A549 (cell line): Measurements from ENCODE around the gene SSNA1. TPM values are rescaled to one million over a fixed set of nuclear protein-coding genes. Genes with fewer than 3 reads are reported as not detected.
"Not testable (repeated sequence)": the region's sequence is repeated elsewhere in the genome, so short reads cannot be mapped to it uniquely, and the experiment has no call there.

Experiments used
- ATAC-seq, 2 experiments: fragments of 200-7000 bp in 1 of 2; fragments of >200 bp in 1 of 2; cut with Nextera tagmentation in 1 of 2; cut with Tn5 transposase in 1 of 2; 3 replicates each; pipeline versions ENCODE4 v1.8.0 to v1.9.1; 2018 to 2020; ENCODE audit warnings: mild to moderate bottlenecking in 1 of 2, moderate library complexity in 1 of 2
- CTCF ChIA-PET: fragments of 300-600 bp; sonication (Branson Sonifier 250); formaldehyde crosslinking; extraction: SDS; loops from one replicate; lab custom pipeline; 2021; ENCODE audit warnings: antibody characterized with exemption, inconsistent platforms; lab: Yijun Ruan, JAX
- POLR2A ChIA-PET: fragments of 350-600 bp; formaldehyde crosslinking; extraction: SDS; loops from one replicate; lab custom pipeline; 2021; ENCODE audit warnings: antibody characterized with exemption, inconsistent platforms; lab: Yijun Ruan, JAX
- DNase-seq, 2 experiments: peaks; one replicate each; pipeline versions ENCODE4 v3.0.0 to v3.0.0-alpha.2; 2011 to 2016; ENCODE audit warnings: low read depth in 1 of 2, low spot score in 1 of 2
- FAIRE-seq: peaks from 2 replicates; lab custom pipeline; 2011; peaks lifted over from hg19 to GRCh38; lab: Jason Lieb, UNC
- H3K27ac ChIP-seq, 2 experiments: fragments of >200 bp; sonication (Bioruptor Twin); formaldehyde crosslinking; 3 replicates each; pipeline ENCODE4 v1.5.1; 2016 to 2017
- H3K4me1 ChIP-seq: fragments of >200 bp; sonication (Bioruptor Twin); formaldehyde crosslinking; 3 replicates; pipeline ENCODE4 v1.6.1; 2016
- H3K4me2 ChIP-seq: fragments of >200 bp; sonication (Bioruptor Twin); formaldehyde crosslinking; 3 replicates; pipeline ENCODE4 v1.6.1; 2016
- H3K4me3 ChIP-seq: fragments of >200 bp; sonication (Bioruptor Twin); formaldehyde crosslinking; 3 replicates; pipeline ENCODE4 v1.5.1; 2016
- H3K9me3 ChIP-seq: fragments of >200 bp; sonication (Bioruptor Twin); formaldehyde crosslinking; 3 replicates; pipeline ENCODE4 v1.6.1; 2016
- HOXB13 ChIP-seq: fragments of 250-450 bp; sonication (Bioruptor Pico); IDR thresholded peaks from 2 replicates; pipeline ENCODE4 v1.5.0; 2020; ENCODE audit warnings: low read depth, mild to moderate bottlenecking, moderate library complexity
- MYC ChIP-seq: IDR thresholded peaks from 2 replicates; pipeline ENCODE4 v1.6.1; 2012; ENCODE audit warnings: mild to moderate bottlenecking, inconsistent platforms, low read length, improper control_type of control experiment, borderline replicate concordance
- PHF8 ChIP-seq: fragments of 200-600 bp; sonication (generic); IDR thresholded peaks from 2 replicates; pipeline ENCODE4 v1.6.1; 2016; ENCODE audit warnings: low read depth, mild to moderate bottlenecking, antibody characterized with exemption, moderate library complexity, borderline replicate concordance
- TP53 ChIP-seq: fragments of 250-450 bp; sonication (Bioruptor Pico); IDR thresholded peaks from 2 replicates; pipeline ENCODE4 v1.5.0; 2021; ENCODE audit warnings: mild to moderate bottlenecking, moderate library complexity
- WGBS: methylation state at CpG from one replicate; pipeline ENCODE4 v1.1.6; 2017; ENCODE audit errors: missing lambda C conversion rate; 5-methylcytosine and 5-hydroxymethylcytosine counted together
- polyA plus RNA-seq, 4 experiments: library from polyadenylated mRNA; depleted of rRNA in 3 of 4; stranded (reverse); fragments of >200 nt; fragmentation: RNase III in 1 of 4; extraction: RNeasy Plus Mini Kit Qiagen cat#74134 plus additional on column Dnase treatment in 1 of 4; gene quantifications; 2 replicates in 3 of 4; 3 replicates in 1 of 4; pipeline ENCODE4 v1.2.3, GENCODE V29; 2011 to 2017
- small RNA-seq, 6 experiments: library from RNA; depleted of rRNA; stranded (forward); fragments of <200 nt; gene quantifications; one replicate each; pipeline ENCODE3, GENCODE V24; 2012

SSNA1 gene
- polyA plus RNA-seq, 2 of the 4 experiments (the other 2 are of a cell fraction): 54.1 to 102 TPM

DNA sequence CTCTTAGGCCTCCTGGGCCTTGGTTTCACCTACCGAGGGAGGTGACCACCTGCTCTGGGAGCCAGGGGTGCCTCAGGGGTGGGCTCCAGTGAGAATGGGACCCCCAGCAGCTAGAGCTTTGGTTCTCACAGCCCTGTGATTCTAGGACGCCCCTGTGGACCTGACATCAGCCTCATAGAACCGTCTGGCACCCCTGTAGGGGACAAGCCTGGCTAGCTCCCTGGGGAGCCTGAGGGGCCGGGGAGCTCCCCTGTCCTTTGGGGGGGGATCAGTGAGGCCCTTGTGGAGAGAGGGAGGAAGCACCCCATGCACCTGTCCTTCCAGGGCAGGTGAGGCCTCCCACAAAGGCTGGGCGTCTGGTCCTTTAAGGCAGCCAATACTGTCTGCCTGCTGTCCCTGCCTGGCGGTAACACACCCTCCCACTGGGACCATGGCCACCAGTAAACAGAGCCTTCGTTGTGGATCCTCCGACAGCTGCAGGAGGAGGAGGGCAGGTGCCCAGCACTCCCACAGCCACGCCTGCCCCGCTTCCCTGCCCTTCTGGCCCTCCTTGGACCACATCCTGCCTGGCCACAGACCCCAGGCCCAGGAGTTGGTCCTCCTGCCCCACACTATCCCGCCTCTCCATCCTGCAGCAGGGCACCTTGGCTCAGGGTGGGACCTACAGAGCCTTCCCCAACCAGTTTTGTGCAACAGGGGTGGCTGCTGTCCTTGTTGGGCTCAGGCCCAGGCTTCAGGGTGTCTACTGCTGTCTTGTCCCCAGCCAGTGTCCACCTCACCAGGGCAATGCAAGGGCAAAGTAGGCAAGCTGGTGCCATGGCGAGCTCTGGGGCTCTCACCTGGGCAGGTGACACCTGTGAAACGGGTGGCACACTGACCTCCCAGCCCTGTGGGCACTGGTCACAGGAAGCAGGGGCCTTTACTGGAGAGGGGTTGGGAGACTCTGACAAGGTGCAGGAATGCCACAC, 49.6 kb downstream of the SSNA1 start (continued):
- TF ChIP-seq HOXB13 (CRISPR knock-in tag): no peak
- no peak for TF ChIP-seq TP53 (CRISPR knock-in tag)
- TF ChIP-seq PHF8: no peak
- TF ChIP-seq MYC: no peak
- TF ChIP-seq, all 56 proteins: peak for 0

DNA sequence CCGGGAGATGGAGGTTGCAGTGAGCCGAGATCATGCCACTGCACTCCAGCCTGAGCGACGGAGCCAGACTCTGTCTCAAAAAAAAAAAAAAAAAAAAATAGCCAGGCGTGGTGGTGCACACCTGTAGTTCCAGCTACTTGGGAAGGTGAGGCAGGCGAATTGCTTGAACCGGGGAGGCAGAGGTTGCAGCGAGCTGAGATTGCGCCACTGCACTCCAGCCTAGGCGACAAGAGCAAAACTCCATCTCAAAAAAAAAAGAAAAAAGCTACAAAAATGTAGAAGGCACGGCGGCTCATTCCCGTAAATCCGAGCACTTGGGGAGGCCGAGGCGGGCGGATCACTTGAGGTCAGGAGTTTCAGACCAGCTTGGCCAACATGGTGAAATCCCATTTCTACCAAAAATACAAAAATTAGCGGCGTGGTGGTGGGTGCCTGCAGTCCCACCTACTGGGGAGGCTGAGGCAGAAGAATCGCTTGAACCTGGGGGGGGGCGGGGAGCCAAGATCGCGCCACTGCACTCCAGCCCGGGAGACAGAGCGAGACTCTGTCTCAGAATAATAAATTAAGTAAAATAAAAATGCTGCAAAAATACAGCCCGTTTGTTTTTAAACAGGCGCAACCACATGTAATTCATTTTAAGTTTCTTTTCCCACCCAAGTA, 51.2 kb downstream of the SSNA1 start:
- H3K27ac ChIP-seq: peak overlapping the region; percentile 97 to 99

More for the DNA sequence above, 51.2 kb downstream of the SSNA1 start:
- 75% methylated on average over 27 of the region's 27 CpGs for WGBS
- Histone ChIP-seq H3K4me1 (peaks cover 54% of the 10 kb centered on the region), H3K4me2 (peak overlapping the region; percentile 81), H3K4me3 (peak overlapping the region; percentile 67)
- ChIA-PET POLR2A (interaction anchor here (0.6 to 3.3 kb wide), 14 partner anchors 10 to 193 kb away, joined by 3 to 97 read pairs (median 8); partner anchors contain the start of genes CYSRT1, DPP7, NELFB and NPDC1), CTCF (interaction anchor here (0.9 to 13.1 kb wide), 11 partner anchors 8 to 210 kb away, joined by 3 to 236 read pairs (median 4); partner anchors contain the start of genes CYSRT1, NELFB, RNF208 and RNF224)
- FAIRE-seq, H3K9me3 ChIP-seq, ATAC-seq, DNase-seq: not testable (repeated sequence)

Small RNAs within 50 kb of the gene (small RNA-seq; reads per million reads assigned to genes)
- gene MIR3621: 0 reads per million in 6 experiments

Other genes starting within 250 kb of the SSNA1 start
Only the 30 nearest of the 33 such genes appear.
- 0.31 and 0.33 TPM in 2 replicates for gene PTGDS, start 211.2 kb upstream of the SSNA1 start, polyA plus RNA-seq (2011; rRNA removed)
- 0.18 to 0.34 TPM (median 0.26 TPM) in 3 replicates for gene PTGDS, start 211.2 kb upstream of the SSNA1 start, polyA plus RNA-seq (2017; fragmentation: RNase III; extraction: RNeasy Plus Mini Kit Qiagen cat#74134 plus additional on column Dnase treatment)
- 0.04 and 0.19 TPM in 2 replicates for gene LCNL1, start 205.7 kb upstream of the SSNA1 start, polyA plus RNA-seq (2011; rRNA removed)
- gene LCNL1, start 205.7 kb upstream of the SSNA1 start, polyA plus RNA-seq (2017; fragmentation: RNase III; extraction: RNeasy Plus Mini Kit Qiagen cat#74134 plus additional on column Dnase treatment): 0.05 to 0.08 TPM (median 0.08 TPM) in 3 replicates
- gene PAXX, start 196.3 kb upstream of the SSNA1 start, polyA plus RNA-seq (2011; rRNA removed): 12.6 and 15.6 TPM in 2 replicates
- 50.7 to 57.0 TPM (median 53.2 TPM) in 3 replicates for gene PAXX, start 196.3 kb upstream of the SSNA1 start, polyA plus RNA-seq (2017; fragmentation: RNase III; extraction: RNeasy Plus Mini Kit Qiagen cat#74134 plus additional on column Dnase treatment)
- 0.33 and 0.61 TPM in 2 replicates for gene CLIC3, start 192.1 kb upstream of the SSNA1 start, polyA plus RNA-seq (2011; rRNA removed)
- gene CLIC3, start 192.1 kb upstream of the SSNA1 start, polyA plus RNA-seq (2017; fragmentation: RNase III; extraction: RNeasy Plus Mini Kit Qiagen cat#74134 plus additional on column Dnase treatment): 5.1 to 6.6 TPM (median 6.4 TPM) in 3 replicates
- gene ABCA2, start 160.4 kb upstream of the SSNA1 start, polyA plus RNA-seq (2011; rRNA removed): 8.3 and 10.1 TPM in 2 replicates
- gene ABCA2, start 160.4 kb upstream of the SSNA1 start, polyA plus RNA-seq (2017; fragmentation: RNase III; extraction: RNeasy Plus Mini Kit Qiagen cat#74134 plus additional on column Dnase treatment): 23.0 to 25.6 TPM (median 24.7 TPM) in 3 replicates
- gene FUT7, start 156.6 kb upstream of the SSNA1 start, polyA plus RNA-seq (2011; rRNA removed): not detected in 2 replicates
- gene FUT7, start 156.6 kb upstream of the SSNA1 start, polyA plus RNA-seq (2017; fragmentation: RNase III; extraction: RNeasy Plus Mini Kit Qiagen cat#74134 plus additional on column Dnase treatment): 0.07 TPM in 1 of 3 replicates, not detected in the others
- 12.7 and 13.0 TPM in 2 replicates for gene NPDC1, start 142.5 kb upstream of the SSNA1 start, polyA plus RNA-seq (2011; rRNA removed)
- 33.2 to 40.6 TPM (median 40.2 TPM) in 3 replicates for gene NPDC1, start 142.5 kb upstream of the SSNA1 start, polyA plus RNA-seq (2017; fragmentation: RNase III; extraction: RNeasy Plus Mini Kit Qiagen cat#74134 plus additional on column Dnase treatment)
- 0.75 and 2.3 TPM in 2 replicates for gene ENTPD2, start 134.6 kb upstream of the SSNA1 start, polyA plus RNA-seq (2011; rRNA removed)
- gene ENTPD2, start 134.6 kb upstream of the SSNA1 start, polyA plus RNA-seq (2017; fragmentation: RNase III; extraction: RNeasy Plus Mini Kit Qiagen cat#74134 plus additional on column Dnase treatment): 0.71 to 1.2 TPM (median 1.1 TPM) in 3 replicates
- 6.5 and 6.9 TPM in 2 replicates for gene SAPCD2, start 118.1 kb upstream of the SSNA1 start, polyA plus RNA-seq (2011; rRNA removed)
- gene SAPCD2, start 118.1 kb upstream of the SSNA1 start, polyA plus RNA-seq (2017; fragmentation: RNase III; extraction: RNeasy Plus Mini Kit Qiagen cat#74134 plus additional on column Dnase treatment): 13.1 to 16.4 TPM (median 14.6 TPM) in 3 replicates
- 1.2 and 1.9 TPM in 2 replicates for gene UAP1L1, start 111.2 kb upstream of the SSNA1 start, polyA plus RNA-seq (2011; rRNA removed)
- 4.8 to 7.8 TPM (median 6.0 TPM) in 3 replicates for gene UAP1L1, start 111.2 kb upstream of the SSNA1 start, polyA plus RNA-seq (2017; fragmentation: RNase III; extraction: RNeasy Plus Mini Kit Qiagen cat#74134 plus additional on column Dnase treatment)
- 31.7 and 47.8 TPM in 2 replicates for gene MAN1B1, start 101.7 kb upstream of the SSNA1 start, polyA plus RNA-seq (2011; rRNA removed)
- gene MAN1B1, start 101.7 kb upstream of the SSNA1 start, polyA plus RNA-seq (2017; fragmentation: RNase III; extraction: RNeasy Plus Mini Kit Qiagen cat#74134 plus additional on column Dnase treatment): 45.1 to 48.6 TPM (median 47.0 TPM) in 3 replicates
- gene DPP7, start 73.9 kb upstream of the SSNA1 start, polyA plus RNA-seq (2011; rRNA removed): 27.6 and 36.0 TPM in 2 replicates
- gene DPP7, start 73.9 kb upstream of the SSNA1 start, polyA plus RNA-seq (2017; fragmentation: RNase III; extraction: RNeasy Plus Mini Kit Qiagen cat#74134 plus additional on column Dnase treatment): 61.3 to 71.8 TPM (median 68.5 TPM) in 3 replicates
- 0.11 and 0.13 TPM in 2 replicates for gene GRIN1, start 49.5 kb upstream of the SSNA1 start, polyA plus RNA-seq (2011; rRNA removed)
- 0.30 to 0.51 TPM (median 0.45 TPM) in 3 replicates for gene GRIN1, start 49.5 kb upstream of the SSNA1 start, polyA plus RNA-seq (2017; fragmentation: RNase III; extraction: RNeasy Plus Mini Kit Qiagen cat#74134 plus additional on column Dnase treatment)
- gene LRRC26, start 18.6 kb upstream of the SSNA1 start, polyA plus RNA-seq (2011; rRNA removed): 0.08 and 0.09 TPM in 2 replicates
- gene LRRC26, start 18.6 kb upstream of the SSNA1 start, polyA plus RNA-seq (2017; fragmentation: RNase III; extraction: RNeasy Plus Mini Kit Qiagen cat#74134 plus additional on column Dnase treatment): 0.80 to 1.2 TPM (median 1.0 TPM) in 3 replicates
- gene TMEM210, start 16.6 kb upstream of the SSNA1 start, polyA plus RNA-seq (2011; rRNA removed): not detected in 2 replicates
- gene TMEM210, start 16.6 kb upstream of the SSNA1 start, polyA plus RNA-seq (2017; fragmentation: RNase III; extraction: RNeasy Plus Mini Kit Qiagen cat#74134 plus additional on column Dnase treatment): not detected in 3 replicates
- gene ANAPC2, start 116 bp upstream of the SSNA1 start, polyA plus RNA-seq (2011; rRNA removed): 17.5 and 22.3 TPM in 2 replicates
- gene ANAPC2, start 116 bp upstream of the SSNA1 start, polyA plus RNA-seq (2017; fragmentation: RNase III; extraction: RNeasy Plus Mini Kit Qiagen cat#74134 plus additional on column Dnase treatment): 35.4 to 40.7 TPM (median 39.9 TPM) in 3 replicates
- gene TPRN, start 12.1 kb downstream of the SSNA1 start, polyA plus RNA-seq (2011; rRNA removed): 2.1 and 2.4 TPM in 2 replicates
- gene TPRN, start 12.1 kb downstream of the SSNA1 start, polyA plus RNA-seq (2017; fragmentation: RNase III; extraction: RNeasy Plus Mini Kit Qiagen cat#74134 plus additional on column Dnase treatment): 5.3 to 6.5 TPM (median 6.3 TPM) in 3 replicates
- 47.3 and 51.8 TPM in 2 replicates for gene TMEM203, start 17.0 kb downstream of the SSNA1 start, polyA plus RNA-seq (2011; rRNA removed)
- 29.2 to 31.0 TPM (median 31.0 TPM) in 3 replicates for gene TMEM203, start 17.0 kb downstream of the SSNA1 start, polyA plus RNA-seq (2017; fragmentation: RNase III; extraction: RNeasy Plus Mini Kit Qiagen cat#74134 plus additional on column Dnase treatment)
- gene NDOR1, start 17.0 kb downstream of the SSNA1 start, polyA plus RNA-seq (2011; rRNA removed): 5.6 and 6.4 TPM in 2 replicates
- 17.9 to 19.5 TPM (median 17.9 TPM) in 3 replicates for gene NDOR1, start 17.0 kb downstream of the SSNA1 start, polyA plus RNA-seq (2017; fragmentation: RNase III; extraction: RNeasy Plus Mini Kit Qiagen cat#74134 plus additional on column Dnase treatment)
- gene RNF208, start 33.6 kb downstream of the SSNA1 start, polyA plus RNA-seq (2011; rRNA removed): 0.06 and 0.29 TPM in 2 replicates
- gene RNF208, start 33.6 kb downstream of the SSNA1 start, polyA plus RNA-seq (2017; fragmentation: RNase III; extraction: RNeasy Plus Mini Kit Qiagen cat#74134 plus additional on column Dnase treatment): 1.0 to 1.7 TPM (median 1.7 TPM) in 3 replicates
- 0.30 and 0.32 TPM in 2 replicates for gene CYSRT1, start 36.5 kb downstream of the SSNA1 start, polyA plus RNA-seq (2011; rRNA removed)
- 0.81 to 1.0 TPM (median 0.87 TPM) in 3 replicates for gene CYSRT1, start 36.5 kb downstream of the SSNA1 start, polyA plus RNA-seq (2017; fragmentation: RNase III; extraction: RNeasy Plus Mini Kit Qiagen cat#74134 plus additional on column Dnase treatment)
- not detected in 2 replicates for gene RNF224, start 38.8 kb downstream of the SSNA1 start, polyA plus RNA-seq (2011; rRNA removed)
- 0.04 to 0.07 TPM (median 0.07 TPM) in 3 replicates for gene RNF224, start 38.8 kb downstream of the SSNA1 start, polyA plus RNA-seq (2017; fragmentation: RNase III; extraction: RNeasy Plus Mini Kit Qiagen cat#74134 plus additional on column Dnase treatment)
- not detected in 2 replicates for gene SLC34A3, start 42.2 kb downstream of the SSNA1 start, polyA plus RNA-seq (2011; rRNA removed)
- 0.04 to 0.05 TPM (median 0.05 TPM) in 3 replicates for gene SLC34A3, start 42.2 kb downstream of the SSNA1 start, polyA plus RNA-seq (2017; fragmentation: RNase III; extraction: RNeasy Plus Mini Kit Qiagen cat#74134 plus additional on column Dnase treatment)
- 256 and 268 TPM in 2 replicates for gene TUBB4B, start 52.6 kb downstream of the SSNA1 start, polyA plus RNA-seq (2011; rRNA removed)
- 646 to 795 TPM (median 671 TPM) in 3 replicates for gene TUBB4B, start 52.6 kb downstream of the SSNA1 start, polyA plus RNA-seq (2017; fragmentation: RNase III; extraction: RNeasy Plus Mini Kit Qiagen cat#74134 plus additional on column Dnase treatment)
- not detected in 2 replicates for gene STPG3, start 62.6 kb downstream of the SSNA1 start, polyA plus RNA-seq (2011; rRNA removed)
- not detected in 3 replicates for gene STPG3, start 62.6 kb downstream of the SSNA1 start, polyA plus RNA-seq (2017; fragmentation: RNase III; extraction: RNeasy Plus Mini Kit Qiagen cat#74134 plus additional on column Dnase treatment)
- gene NELFB, start 66.7 kb downstream of the SSNA1 start, polyA plus RNA-seq (2011; rRNA removed): 31.8 and 33.8 TPM in 2 replicates
- gene NELFB, start 66.7 kb downstream of the SSNA1 start, polyA plus RNA-seq (2017; fragmentation: RNase III; extraction: RNeasy Plus Mini Kit Qiagen cat#74134 plus additional on column Dnase treatment): 44.4 to 46.3 TPM (median 45.3 TPM) in 3 replicates
- gene TOR4A, start 89.0 kb downstream of the SSNA1 start, polyA plus RNA-seq (2011; rRNA removed): 8.7 and 9.8 TPM in 2 replicates
- 15.6 to 18.6 TPM (median 17.5 TPM) in 3 replicates for gene TOR4A, start 89.0 kb downstream of the SSNA1 start, polyA plus RNA-seq (2017; fragmentation: RNase III; extraction: RNeasy Plus Mini Kit Qiagen cat#74134 plus additional on column Dnase treatment)
- 3.2 and 5.1 TPM in 2 replicates for gene NRARP, start 113.6 kb downstream of the SSNA1 start, polyA plus RNA-seq (2011; rRNA removed)
- gene NRARP, start 113.6 kb downstream of the SSNA1 start, polyA plus RNA-seq (2017; fragmentation: RNase III; extraction: RNeasy Plus Mini Kit Qiagen cat#74134 plus additional on column Dnase treatment): 1.3 to 1.4 TPM (median 1.3 TPM) in 3 replicates
- gene EXD3, start 234.5 kb downstream of the SSNA1 start, polyA plus RNA-seq (2011; rRNA removed): 3.3 and 3.4 TPM in 2 replicates
- 4.0 to 5.4 TPM (median 4.5 TPM) in 3 replicates for gene EXD3, start 234.5 kb downstream of the SSNA1 start, polyA plus RNA-seq (2017; fragmentation: RNase III; extraction: RNeasy Plus Mini Kit Qiagen cat#74134 plus additional on column Dnase treatment)
- 0.44 and 0.58 TPM in 2 replicates for gene NOXA1, start 234.7 kb downstream of the SSNA1 start, polyA plus RNA-seq (2011; rRNA removed)
- gene NOXA1, start 234.7 kb downstream of the SSNA1 start, polyA plus RNA-seq (2017; fragmentation: RNase III; extraction: RNeasy Plus Mini Kit Qiagen cat#74134 plus additional on column Dnase treatment): 1.1 to 1.9 TPM (median 1.5 TPM) in 3 replicates